Neuronal stem cell (in vitro differentiated cells): ENCODE data around the gene NRBP1.

Experiments
- DNase-seq: peaks from one replicate; pipeline ENCODE4 v3.0.0-alpha.2; 2013; ENCODE audit warnings: low spot score
- H2AFZ ChIP-seq: one replicate; pipeline ENCODE4 v1.6.1; 2013; ENCODE audit warnings: mild to moderate bottlenecking, low read length, inconsistent platforms
- H2AK5ac ChIP-seq: 2 replicates; pipeline ENCODE4 v1.6.1; 2013; ENCODE audit warnings: low read depth, mild to moderate bottlenecking, inconsistent platforms, low read length, moderate library complexity, mixed read lengths
- H2BK120ac ChIP-seq: 2 replicates; pipeline ENCODE4 v1.6.1; 2013; ENCODE audit warnings: low read depth, mild to moderate bottlenecking, inconsistent platforms, low read length, moderate library complexity, mixed read lengths
- H2BK12ac ChIP-seq: one replicate; pipeline ENCODE4 v1.6.1; 2013; ENCODE audit warnings: low read length, inconsistent platforms
- H2BK15ac ChIP-seq: 2 replicates; pipeline ENCODE4 v1.6.1; 2013; ENCODE audit warnings: mild to moderate bottlenecking, low read length, inconsistent platforms, mixed read lengths
- H2BK5ac ChIP-seq: one replicate; pipeline ENCODE4 v1.6.1; 2013; ENCODE audit warnings: inconsistent platforms, mild to moderate bottlenecking, low read length, moderate library complexity
- H3K14ac ChIP-seq: one replicate; pipeline ENCODE4 v1.6.1; 2013; ENCODE audit warnings: low read length, inconsistent platforms
- H3K18ac ChIP-seq: 2 replicates; pipeline ENCODE4 v1.6.1; 2013; ENCODE audit warnings: low read length, inconsistent platforms
- H3K23ac ChIP-seq: 2 replicates; pipeline ENCODE4 v1.6.1; 2013; ENCODE audit warnings: low read depth, mild to moderate bottlenecking, mixed read lengths, low read length, inconsistent platforms; ENCODE audit not compliant: poor library complexity
- H3K27ac ChIP-seq: replicated peaks from 3 replicates; pipeline ENCODE4 v1.5.1; 2013; ENCODE audit warnings: low read length, inconsistent platforms
- H3K27me3 ChIP-seq, 3 experiments: 2 replicates each; pipeline ENCODE4 v1.6.1; 2013; ENCODE audit warnings: low read length in 3 of 3, mild to moderate bottlenecking in 2 of 3, inconsistent platforms in 1 of 3, low read depth in 1 of 3, mixed read lengths in 1 of 3, moderate library complexity in 1 of 3; ENCODE audit not compliant: control insufficient read depth in 3 of 3, insufficient read depth in 3 of 3
- H3K36me3 ChIP-seq, 2 donors: replicated peaks in 1 of 2; 2 replicates each; pipeline ENCODE4 v1.6.1; 2013; ENCODE audit warnings: low read length in 2 of 2; ENCODE audit not compliant: control insufficient read depth in 2 of 2, insufficient read depth in 2 of 2
- H3K4ac ChIP-seq: 2 replicates; pipeline ENCODE4 v1.6.1; 2013; ENCODE audit warnings: inconsistent platforms, mild to moderate bottlenecking, low read length, moderate library complexity
- H3K4me1 ChIP-seq, 2 donors: 1 replicate in 1 of 2; 2 replicates in 1 of 2; pipeline ENCODE4 v1.6.1; 2013; ENCODE audit warnings: low read length in 2 of 2, low read depth in 1 of 2; ENCODE audit not compliant: control insufficient read depth in 2 of 2, insufficient read depth in 1 of 2
- H3K4me2 ChIP-seq: one replicate; pipeline ENCODE4 v1.6.1; 2013; ENCODE audit warnings: mild to moderate bottlenecking, low read length, inconsistent platforms; ENCODE audit not compliant: insufficient read depth, poor library complexity, severe bottlenecking
- H3K4me3 ChIP-seq, 2 donors: 2 replicates each; pipeline ENCODE4 v1.5.1; 2013; ENCODE audit warnings: low read length in 2 of 2, mild to moderate bottlenecking in 2 of 2, inconsistent platforms in 1 of 2, moderate library complexity in 1 of 2
- H3K79me1 ChIP-seq: one replicate; pipeline ENCODE4 v1.6.1; 2013; ENCODE audit warnings: low read depth, mild to moderate bottlenecking, inconsistent platforms, low read length, moderate library complexity
- H3K9ac ChIP-seq: one replicate; pipeline ENCODE4 v1.6.1; 2013; ENCODE audit warnings: mild to moderate bottlenecking, low read depth, low read length, inconsistent platforms; ENCODE audit not compliant: poor library complexity
- H3K9me3 ChIP-seq, 2 donors: replicated peaks in 1 of 2; 2 replicates each; pipeline versions ENCODE3 to v1.6.1; 2013; ENCODE audit warnings: low read length in 2 of 2, mild to moderate bottlenecking in 2 of 2, inconsistent platforms in 1 of 2, low read depth in 1 of 2, mixed read lengths in 1 of 2, moderate library complexity in 1 of 2; ENCODE audit not compliant: control insufficient read depth in 2 of 2, insufficient read depth in 1 of 2
- H4K8ac ChIP-seq: one replicate; pipeline ENCODE4 v1.6.1; 2013; ENCODE audit warnings: low read depth, mild to moderate bottlenecking, inconsistent platforms, low read length, moderate library complexity
- H4K91ac ChIP-seq: one replicate; pipeline ENCODE4 v1.6.1; 2013; ENCODE audit warnings: low read length, low read depth, mild to moderate bottlenecking, inconsistent platforms; ENCODE audit not compliant: poor library complexity
- WGBS, 2 donors: extraction: QIAGEN DNeasy Blood & Tissue Kit; methylation state at CpG; one replicate each; pipeline ENCODE4 v1.1.7; 2013; ENCODE audit warnings: missing lambda C conversion rate in 2 of 2, mixed read lengths in 1 of 2; ENCODE audit not compliant: insufficient read length in 2 of 2, insufficient replicate concordance in 1 of 2; ENCODE audit errors: extremely low coverage in 2 of 2; 5-methylcytosine and 5-hydroxymethylcytosine counted together

The NRBP1 gene

DNA sequence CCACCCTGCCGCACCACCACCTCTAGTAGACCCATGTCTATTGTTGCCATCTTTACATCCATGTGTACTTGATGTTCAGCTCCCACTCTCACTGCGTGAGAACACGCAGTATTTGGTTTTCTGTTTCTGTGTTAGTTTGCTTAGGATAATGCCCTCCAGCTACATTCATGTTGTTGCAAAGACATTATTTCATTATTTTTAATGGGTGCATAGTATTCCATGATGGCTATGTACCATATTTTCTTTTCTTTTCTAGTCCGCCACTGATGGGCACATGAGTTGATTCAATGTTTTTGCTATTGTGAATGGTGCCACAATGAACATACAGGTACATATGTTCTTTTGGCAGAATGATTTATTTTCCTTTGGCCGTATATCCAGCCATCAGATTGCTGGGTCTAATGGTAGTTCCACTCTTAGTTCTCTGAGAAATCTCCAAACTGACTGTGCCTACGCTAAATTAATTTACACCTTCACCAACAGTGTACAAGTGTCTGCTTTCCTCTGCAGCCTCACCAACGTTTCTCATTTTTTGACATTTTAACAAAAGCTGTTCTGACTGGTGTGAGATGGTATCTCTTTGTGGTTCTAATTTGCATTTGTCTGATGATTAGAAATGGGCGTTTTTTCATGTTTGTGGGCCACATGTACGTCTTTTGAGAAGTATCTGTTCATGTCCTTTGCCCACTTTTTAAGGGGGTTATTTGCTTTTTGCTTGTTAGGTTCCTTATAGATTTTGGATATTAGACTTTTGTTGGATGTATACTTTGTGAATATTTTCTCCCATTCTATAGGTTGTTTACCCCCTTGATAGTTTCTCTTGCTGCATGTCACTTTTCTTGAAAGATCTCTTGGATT is 37.4 kb upstream of the NRBP1 start:
- Histone ChIP-seq H3K4me3 (no peak overlapping the region), H3K4ac (no peak overlapping the region), H3K23ac (no peak overlapping the region), H3K27me3 (no peaks in the 10 kb centered on the region), H3K36me3 (peaks cover 14 to 39% of the 10 kb centered on the region in 2 donors), H3K4me2 (no peak overlapping the region), H2BK12ac (no peak overlapping the region), H3K9me3 (peaks cover 0 to 3% of the 10 kb centered on the region in 2 donors), H3K9ac (no peak overlapping the region), H2BK5ac (no peak overlapping the region), H2BK120ac (no peak overlapping the region), H2AFZ (no peak overlapping the region), H3K27ac (no peak overlapping the region), H4K91ac (no peak overlapping the region), H3K79me1 (peaks cover 6% of the 10 kb centered on the region), H4K8ac (no peak overlapping the region), H3K14ac (no peak overlapping the region), H3K18ac (no peak overlapping the region), H2AK5ac (no peak overlapping the region), H3K4me1 (no peaks in the 10 kb centered on the region), H2BK15ac (no peak overlapping the region)
- DNase-seq = no peak
- WGBS, 2 donors = no CpG with 5 or more reads among the region's 9 CpGs

DNA sequence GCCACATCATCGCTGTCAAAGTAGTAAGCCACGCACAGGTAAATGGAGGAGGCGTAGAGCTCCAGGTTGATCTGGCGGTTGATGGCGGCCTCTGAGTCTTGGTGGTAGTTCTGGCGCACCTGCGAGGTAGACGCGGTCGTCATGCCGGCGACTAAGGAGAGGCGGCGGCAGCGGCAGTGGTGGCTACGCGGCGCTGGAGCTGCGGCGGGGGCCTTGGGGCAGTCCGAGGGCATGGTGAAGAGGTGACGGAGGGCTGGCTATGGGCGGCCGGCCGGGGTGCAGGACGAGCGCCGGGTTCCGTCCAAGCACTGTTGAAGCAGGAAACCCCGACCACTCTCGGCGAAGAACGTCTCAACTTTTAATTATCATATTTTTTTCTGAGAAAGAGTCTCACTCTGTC is 35.2 kb upstream of the NRBP1 start:
- H2BK120ac ChIP-seq = no peak overlapping the region
- no peak overlapping the region for H2AFZ ChIP-seq
- no peak overlapping the region for H2BK15ac ChIP-seq
- H2BK5ac ChIP-seq = no peak overlapping the region
- no peak for DNase-seq
- peaks cover 0 to 3% of the 10 kb centered on the region in 2 donors for H3K9me3 ChIP-seq
- H3K79me1 ChIP-seq = peaks cover 6% of the 10 kb centered on the region
- no CpG with 5 or more reads among the region's 33 CpGs for WGBS, 2 donors
- no peak overlapping the region for H3K4ac ChIP-seq
- no peak overlapping the region for H2BK12ac ChIP-seq
- peaks cover 10 to 27% of the 10 kb centered on the region in 2 donors for H3K36me3 ChIP-seq
- no peak overlapping the region for H4K91ac ChIP-seq
- no peak overlapping the region for H3K4me3 ChIP-seq
- H3K18ac ChIP-seq = no peak overlapping the region
- H2AK5ac ChIP-seq = no peak overlapping the region
- H3K27me3 ChIP-seq = no peaks in the 10 kb centered on the region
- no peaks in the 10 kb centered on the region for H3K4me1 ChIP-seq
- no peak overlapping the region for H3K9ac ChIP-seq
- peak overlapping the region; percentile 73 for H3K23ac ChIP-seq
- no peak overlapping the region for H3K14ac ChIP-seq
- no peak overlapping the region for H4K8ac ChIP-seq
- H3K4me2 ChIP-seq = no peak overlapping the region
- no peak overlapping the region for H3K27ac ChIP-seq

DNA sequence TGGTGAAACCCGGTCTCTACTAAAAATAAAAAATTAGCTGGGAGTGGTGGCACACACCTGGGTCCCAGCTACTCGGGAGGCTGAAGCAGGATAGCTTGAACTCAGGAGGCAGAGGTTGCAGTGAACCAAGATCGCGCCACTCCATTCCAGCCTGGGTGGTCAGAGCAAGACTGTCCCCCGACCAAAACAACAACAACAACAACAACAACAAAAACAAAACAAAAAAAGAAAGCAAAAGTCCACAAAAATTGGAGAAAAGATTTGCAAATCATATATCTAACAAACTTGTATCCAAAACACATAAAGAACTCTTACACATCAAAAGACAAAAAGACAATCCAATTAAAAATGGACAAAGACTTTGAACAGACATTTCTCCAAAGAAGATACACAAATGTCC is 29.5 kb upstream of the NRBP1 start:
- no peak overlapping the region for H3K14ac ChIP-seq
- no peak overlapping the region for H4K91ac ChIP-seq
- no peaks in the 10 kb centered on the region for H3K4me1 ChIP-seq
- no peak overlapping the region for H2BK12ac ChIP-seq
- no peak overlapping the region for H2AK5ac ChIP-seq
- no peak overlapping the region for H4K8ac ChIP-seq
- peaks cover 3% of the 10 kb centered on the region for H3K79me1 ChIP-seq
- no peak overlapping the region for H3K27ac ChIP-seq
- peaks cover 3 to 37% of the 10 kb centered on the region in 2 donors for H3K36me3 ChIP-seq
- no peak overlapping the region for H3K4ac ChIP-seq
- no peak for DNase-seq
- no peak overlapping the region for H2BK5ac ChIP-seq
- peaks cover 0 to 11% of the 10 kb centered on the region in 2 donors for H3K9me3 ChIP-seq
- H3K4me3 ChIP-seq = no peak overlapping the region
- H3K27me3 ChIP-seq = no peaks in the 10 kb centered on the region
- no peak overlapping the region for H2BK15ac ChIP-seq
- H2BK120ac ChIP-seq = no peak overlapping the region
- H3K9ac ChIP-seq = no peak overlapping the region
- WGBS, 2 donors = no CpG with 5 or more reads among the region's 5 CpGs
- H3K23ac ChIP-seq = no peak overlapping the region
- no peak overlapping the region for H3K18ac ChIP-seq
- no peak overlapping the region for H3K4me2 ChIP-seq
- H2AFZ ChIP-seq = no peak overlapping the region

DNA sequence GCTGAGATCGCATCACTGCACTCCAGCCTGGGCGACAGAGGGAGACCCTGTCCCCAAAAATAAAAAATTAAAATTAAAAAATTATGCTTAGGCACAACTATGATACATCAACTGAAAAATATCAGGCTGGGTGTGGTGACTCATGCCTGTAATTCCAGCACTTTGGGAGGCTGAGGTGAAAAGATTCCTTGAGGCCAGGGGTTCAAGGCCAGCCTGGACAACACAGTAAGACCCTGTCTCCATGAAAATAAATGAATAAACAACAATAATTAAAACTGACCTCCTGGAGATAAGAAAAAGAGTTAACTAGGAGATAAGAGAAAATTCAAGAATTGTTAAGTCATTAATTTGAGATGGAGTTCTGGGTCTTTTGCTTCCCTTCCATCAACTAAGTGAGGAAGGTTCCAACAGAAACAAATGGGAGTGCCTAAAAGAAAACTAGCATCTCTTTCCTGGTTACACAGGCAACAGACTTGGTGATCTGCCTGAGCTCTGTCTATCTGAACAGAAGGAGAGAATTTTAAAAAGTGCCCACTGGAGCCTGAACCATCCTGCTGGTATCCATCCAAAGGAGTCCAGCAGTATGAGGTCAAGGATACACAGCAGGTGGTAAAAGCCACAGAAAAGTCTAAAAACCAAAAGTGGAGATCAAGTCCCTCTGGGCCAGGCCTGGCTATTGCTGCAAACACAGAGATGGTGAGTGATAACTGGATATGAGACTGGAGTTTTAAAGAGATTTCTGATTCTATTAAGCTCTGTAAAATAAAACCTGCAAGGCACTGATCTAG is 27.9 kb upstream of the NRBP1 start:
- no peak overlapping the region for H4K91ac ChIP-seq
- no peak overlapping the region for H2BK5ac ChIP-seq
- H3K79me1 ChIP-seq = peaks cover 5% of the 10 kb centered on the region
- no peak overlapping the region for H3K4me3 ChIP-seq
- no peaks in the 10 kb centered on the region for H3K4me1 ChIP-seq
- whole genome bisulfite sequencing, 2 donors = no CpG with 5 or more reads among the region's 2 CpGs
- no peak overlapping the region for H2AFZ ChIP-seq
- no peak overlapping the region for H2AK5ac ChIP-seq
- DNase-seq = no peak
- H3K9me3 ChIP-seq = peaks cover 0 to 9% of the 10 kb centered on the region in 2 donors
- H3K27ac ChIP-seq = no peak overlapping the region
- no peak overlapping the region for H3K4ac ChIP-seq
- H3K23ac ChIP-seq = no peak overlapping the region
- H3K18ac ChIP-seq = no peak overlapping the region
- H3K36me3 ChIP-seq = peaks cover 3 to 46% of the 10 kb centered on the region in 2 donors
- H4K8ac ChIP-seq = no peak overlapping the region
- no peaks in the 10 kb centered on the region for H3K27me3 ChIP-seq
- no peak overlapping the region for H3K14ac ChIP-seq
- no peak overlapping the region for H3K9ac ChIP-seq
- H2BK15ac ChIP-seq = no peak overlapping the region
- H2BK12ac ChIP-seq = no peak overlapping the region
- no peak overlapping the region for H3K4me2 ChIP-seq
- H2BK120ac ChIP-seq = no peak overlapping the region
